SK-N-SH (cell line): Measurements from ENCODE around the gene MID1IP1.

Source experiments
- CHD2 ChIP-seq: fragments of 150-350 bp; IDR thresholded peaks from 2 replicates; pipeline ENCODE4 v1.6.1; 2018; ENCODE audit warnings: low read length; ENCODE audit not compliant: partially characterized antibody
- FOXM1 ChIP-seq: IDR thresholded peaks from 2 replicates; pipeline ENCODE4 v1.4.0; 2012; ENCODE audit warnings: low read depth, mild to moderate bottlenecking
- RAD21 ChIP-seq: IDR thresholded peaks from 2 replicates; pipeline ENCODE4 v1.6.1; 2012; ENCODE audit warnings: mild to moderate bottlenecking, low read length
- RFX5 ChIP-seq: IDR thresholded peaks from 2 replicates; pipeline ENCODE4 v1.6.1; 2012; ENCODE audit warnings: mild to moderate bottlenecking, improper control_type of control experiment, low read length
- TAF1 ChIP-seq: IDR thresholded peaks from 2 replicates; pipeline ENCODE4 v1.6.1; 2012; ENCODE audit warnings: low read depth, mild to moderate bottlenecking, low read length, moderate library complexity, borderline replicate concordance
- TEAD4 ChIP-seq: IDR thresholded peaks from 2 replicates; pipeline ENCODE4 v1.4.0; 2012; ENCODE audit warnings: mild to moderate bottlenecking, borderline replicate concordance; ENCODE audit not compliant: insufficient read depth
- YY1 ChIP-seq: IDR thresholded peaks from 2 replicates; pipeline ENCODE4 v1.4.0; 2012; ENCODE audit warnings: low read depth, mild to moderate bottlenecking
- TF ChIP-seq, protein P1 (sequence below): fragments of 200-600 bp; sonication (generic); IDR thresholded peaks from 2 replicates; pipeline ENCODE4 v1.6.1; 2017; ENCODE audit warnings: antibody characterized with exemption, mild to moderate bottlenecking, moderate library complexity
- TF ChIP-seq, protein P2 (sequence below): fragments of 150-350 bp; IDR thresholded peaks from 2 replicates; pipeline ENCODE4 v1.6.1; 2016; ENCODE audit warnings: mild to moderate bottlenecking, low read depth, low read length
- TF ChIP-seq, protein P3 (sequence below): IDR thresholded peaks from 2 replicates; pipeline ENCODE4 v1.6.1; 2012; ENCODE audit warnings: mild to moderate bottlenecking, low read depth, low read length, moderate library complexity
- TF ChIP-seq, protein P4 (sequence below): IDR thresholded peaks from 2 replicates; pipeline ENCODE4 v1.4.0; 2012; ENCODE audit warnings: low read depth

DNA sequence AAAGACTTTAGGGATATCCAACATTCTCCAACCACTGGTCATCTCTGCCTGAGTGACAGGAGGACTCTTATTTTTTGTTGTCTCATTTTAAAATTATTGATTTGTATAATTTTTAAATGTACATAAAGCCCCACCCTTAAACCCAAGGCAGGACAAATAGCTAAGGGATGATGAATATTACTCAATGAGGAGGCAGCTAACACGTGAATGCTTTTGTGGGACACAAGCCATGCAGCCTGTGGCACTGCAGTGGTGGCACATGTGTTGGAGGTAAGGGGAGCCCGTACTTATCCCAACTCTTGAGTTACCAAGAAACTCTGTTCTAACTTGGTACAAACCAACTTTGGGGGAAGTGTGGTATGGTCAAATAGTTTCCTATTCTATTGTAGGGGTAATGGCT, 19.5 kb downstream of the MID1IP1 start:
- TF ChIP-seq, protein P1, sequence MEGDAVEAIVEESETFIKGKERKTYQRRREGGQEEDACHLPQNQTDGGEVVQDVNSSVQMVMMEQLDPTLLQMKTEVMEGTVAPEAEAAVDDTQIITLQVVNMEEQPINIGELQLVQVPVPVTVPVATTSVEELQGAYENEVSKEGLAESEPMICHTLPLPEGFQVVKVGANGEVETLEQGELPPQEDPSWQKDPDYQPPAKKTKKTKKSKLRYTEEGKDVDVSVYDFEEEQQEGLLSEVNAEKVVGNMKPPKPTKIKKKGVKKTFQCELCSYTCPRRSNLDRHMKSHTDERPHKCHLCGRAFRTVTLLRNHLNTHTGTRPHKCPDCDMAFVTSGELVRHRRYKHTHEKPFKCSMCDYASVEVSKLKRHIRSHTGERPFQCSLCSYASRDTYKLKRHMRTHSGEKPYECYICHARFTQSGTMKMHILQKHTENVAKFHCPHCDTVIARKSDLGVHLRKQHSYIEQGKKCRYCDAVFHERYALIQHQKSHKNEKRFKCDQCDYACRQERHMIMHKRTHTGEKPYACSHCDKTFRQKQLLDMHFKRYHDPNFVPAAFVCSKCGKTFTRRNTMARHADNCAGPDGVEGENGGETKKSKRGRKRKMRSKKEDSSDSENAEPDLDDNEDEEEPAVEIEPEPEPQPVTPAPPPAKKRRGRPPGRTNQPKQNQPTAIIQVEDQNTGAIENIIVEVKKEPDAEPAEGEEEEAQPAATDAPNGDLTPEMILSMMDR = no peak
- TF ChIP-seq, protein P2, sequence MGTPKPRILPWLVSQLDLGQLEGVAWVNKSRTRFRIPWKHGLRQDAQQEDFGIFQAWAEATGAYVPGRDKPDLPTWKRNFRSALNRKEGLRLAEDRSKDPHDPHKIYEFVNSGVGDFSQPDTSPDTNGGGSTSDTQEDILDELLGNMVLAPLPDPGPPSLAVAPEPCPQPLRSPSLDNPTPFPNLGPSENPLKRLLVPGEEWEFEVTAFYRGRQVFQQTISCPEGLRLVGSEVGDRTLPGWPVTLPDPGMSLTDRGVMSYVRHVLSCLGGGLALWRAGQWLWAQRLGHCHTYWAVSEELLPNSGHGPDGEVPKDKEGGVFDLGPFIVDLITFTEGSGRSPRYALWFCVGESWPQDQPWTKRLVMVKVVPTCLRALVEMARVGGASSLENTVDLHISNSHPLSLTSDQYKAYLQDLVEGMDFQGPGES = no peak
- no peak for TF ChIP-seq RFX5
- TF ChIP-seq, protein P3, sequence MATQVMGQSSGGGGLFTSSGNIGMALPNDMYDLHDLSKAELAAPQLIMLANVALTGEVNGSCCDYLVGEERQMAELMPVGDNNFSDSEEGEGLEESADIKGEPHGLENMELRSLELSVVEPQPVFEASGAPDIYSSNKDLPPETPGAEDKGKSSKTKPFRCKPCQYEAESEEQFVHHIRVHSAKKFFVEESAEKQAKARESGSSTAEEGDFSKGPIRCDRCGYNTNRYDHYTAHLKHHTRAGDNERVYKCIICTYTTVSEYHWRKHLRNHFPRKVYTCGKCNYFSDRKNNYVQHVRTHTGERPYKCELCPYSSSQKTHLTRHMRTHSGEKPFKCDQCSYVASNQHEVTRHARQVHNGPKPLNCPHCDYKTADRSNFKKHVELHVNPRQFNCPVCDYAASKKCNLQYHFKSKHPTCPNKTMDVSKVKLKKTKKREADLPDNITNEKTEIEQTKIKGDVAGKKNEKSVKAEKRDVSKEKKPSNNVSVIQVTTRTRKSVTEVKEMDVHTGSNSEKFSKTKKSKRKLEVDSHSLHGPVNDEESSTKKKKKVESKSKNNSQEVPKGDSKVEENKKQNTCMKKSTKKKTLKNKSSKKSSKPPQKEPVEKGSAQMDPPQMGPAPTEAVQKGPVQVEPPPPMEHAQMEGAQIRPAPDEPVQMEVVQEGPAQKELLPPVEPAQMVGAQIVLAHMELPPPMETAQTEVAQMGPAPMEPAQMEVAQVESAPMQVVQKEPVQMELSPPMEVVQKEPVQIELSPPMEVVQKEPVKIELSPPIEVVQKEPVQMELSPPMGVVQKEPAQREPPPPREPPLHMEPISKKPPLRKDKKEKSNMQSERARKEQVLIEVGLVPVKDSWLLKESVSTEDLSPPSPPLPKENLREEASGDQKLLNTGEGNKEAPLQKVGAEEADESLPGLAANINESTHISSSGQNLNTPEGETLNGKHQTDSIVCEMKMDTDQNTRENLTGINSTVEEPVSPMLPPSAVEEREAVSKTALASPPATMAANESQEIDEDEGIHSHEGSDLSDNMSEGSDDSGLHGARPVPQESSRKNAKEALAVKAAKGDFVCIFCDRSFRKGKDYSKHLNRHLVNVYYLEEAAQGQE = no peak
- TF ChIP-seq, protein P4, sequence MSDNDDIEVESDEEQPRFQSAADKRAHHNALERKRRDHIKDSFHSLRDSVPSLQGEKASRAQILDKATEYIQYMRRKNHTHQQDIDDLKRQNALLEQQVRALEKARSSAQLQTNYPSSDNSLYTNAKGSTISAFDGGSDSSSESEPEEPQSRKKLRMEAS = no peak
- TF ChIP-seq TEAD4 = no peak
- no peak for TF ChIP-seq RAD21
- TF ChIP-seq CHD2 = no peak
- no peak for TF ChIP-seq TAF1
- no peak for TF ChIP-seq FOXM1
- TF ChIP-seq YY1 = no peak
